Chondrocyte (in vitro differentiated cells): ENCODE data around the gene KCNH2. TPM values are rescaled to one million over a fixed set of nuclear protein-coding genes. Genes with fewer than 3 reads are reported as not detected.

Experiments
- DNase-seq: peaks from one replicate; pipeline ENCODE4 v3.0.0; 2021; ENCODE audit warnings: mixed read lengths, low spot score
- H3K27ac Mint-ChIP-seq: one replicate; pipeline ENCODE4 v1.8.0; 2021; ENCODE audit warnings: mild to moderate bottlenecking, moderate library complexity, mixed read lengths; ENCODE audit not compliant: unreplicated experiment
- H3K27me3 Mint-ChIP-seq: 2 replicates; pipeline ENCODE4 v1.8.0; 2021; ENCODE audit warnings: low read depth, mixed read lengths
- H3K36me3 Mint-ChIP-seq: 2 replicates; pipeline ENCODE4 v1.8.0; 2021; ENCODE audit warnings: low read depth, mixed read lengths
- H3K4me1 Mint-ChIP-seq: 2 replicates; pipeline ENCODE4 v1.8.0; 2021; ENCODE audit warnings: low read depth, mild to moderate bottlenecking, mixed read lengths
- H3K4me3 Mint-ChIP-seq: one replicate; pipeline ENCODE4 v1.8.0; 2021; ENCODE audit warnings: mild to moderate bottlenecking, moderate library complexity, mixed read lengths; ENCODE audit not compliant: unreplicated experiment
- H3K9me3 Mint-ChIP-seq: 2 replicates; pipeline ENCODE4 v1.8.0; 2021; ENCODE audit warnings: low read depth, mixed read lengths
- total RNA-seq: library from RNA; stranded (reverse); gene quantifications from 3 replicates; pipeline ENCODE4 v1.2.1, GENCODE V29; 2021
- TF ChIP-seq, protein P1 (sequence below): fragments of 200-600 bp; sonication (generic); IDR thresholded peaks from 2 replicates; pipeline ENCODE4 v1.5.0; 2021; ENCODE audit warnings: antibody characterized with exemption, mild to moderate bottlenecking, moderate library complexity

The KCNH2 gene
- total RNA-seq, 1 donor from 2014 or later, result 0.30 TPM

- Mint-ChIP-seq H3K36me3 (no peaks in the 10 kb centered on the region), H3K9me3 (no peaks in the 10 kb centered on the region)
Observed at GRCh38 chr7:150943453-150943814, 34.7 kb downstream of the KCNH2 start.

GRCh38 chr7:150942591-150943452 is 35.3 kb downstream of the KCNH2 start:
- no peak overlapping the region for H3K27ac Mint-ChIP-seq

More at GRCh38 chr7:150943453-150943814, 34.7 kb downstream of the KCNH2 start:
- TF ChIP-seq, protein P1, sequence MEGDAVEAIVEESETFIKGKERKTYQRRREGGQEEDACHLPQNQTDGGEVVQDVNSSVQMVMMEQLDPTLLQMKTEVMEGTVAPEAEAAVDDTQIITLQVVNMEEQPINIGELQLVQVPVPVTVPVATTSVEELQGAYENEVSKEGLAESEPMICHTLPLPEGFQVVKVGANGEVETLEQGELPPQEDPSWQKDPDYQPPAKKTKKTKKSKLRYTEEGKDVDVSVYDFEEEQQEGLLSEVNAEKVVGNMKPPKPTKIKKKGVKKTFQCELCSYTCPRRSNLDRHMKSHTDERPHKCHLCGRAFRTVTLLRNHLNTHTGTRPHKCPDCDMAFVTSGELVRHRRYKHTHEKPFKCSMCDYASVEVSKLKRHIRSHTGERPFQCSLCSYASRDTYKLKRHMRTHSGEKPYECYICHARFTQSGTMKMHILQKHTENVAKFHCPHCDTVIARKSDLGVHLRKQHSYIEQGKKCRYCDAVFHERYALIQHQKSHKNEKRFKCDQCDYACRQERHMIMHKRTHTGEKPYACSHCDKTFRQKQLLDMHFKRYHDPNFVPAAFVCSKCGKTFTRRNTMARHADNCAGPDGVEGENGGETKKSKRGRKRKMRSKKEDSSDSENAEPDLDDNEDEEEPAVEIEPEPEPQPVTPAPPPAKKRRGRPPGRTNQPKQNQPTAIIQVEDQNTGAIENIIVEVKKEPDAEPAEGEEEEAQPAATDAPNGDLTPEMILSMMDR, result no peak
- Mint-ChIP-seq H3K4me1 (peaks cover under 1% of the 10 kb centered on the region), H3K27me3 (peaks cover 7% of the 10 kb centered on the region), H3K27ac (no peak overlapping the region), H3K4me3 (no peak overlapping the region)
- DNase-seq, result no peak

DNA sequence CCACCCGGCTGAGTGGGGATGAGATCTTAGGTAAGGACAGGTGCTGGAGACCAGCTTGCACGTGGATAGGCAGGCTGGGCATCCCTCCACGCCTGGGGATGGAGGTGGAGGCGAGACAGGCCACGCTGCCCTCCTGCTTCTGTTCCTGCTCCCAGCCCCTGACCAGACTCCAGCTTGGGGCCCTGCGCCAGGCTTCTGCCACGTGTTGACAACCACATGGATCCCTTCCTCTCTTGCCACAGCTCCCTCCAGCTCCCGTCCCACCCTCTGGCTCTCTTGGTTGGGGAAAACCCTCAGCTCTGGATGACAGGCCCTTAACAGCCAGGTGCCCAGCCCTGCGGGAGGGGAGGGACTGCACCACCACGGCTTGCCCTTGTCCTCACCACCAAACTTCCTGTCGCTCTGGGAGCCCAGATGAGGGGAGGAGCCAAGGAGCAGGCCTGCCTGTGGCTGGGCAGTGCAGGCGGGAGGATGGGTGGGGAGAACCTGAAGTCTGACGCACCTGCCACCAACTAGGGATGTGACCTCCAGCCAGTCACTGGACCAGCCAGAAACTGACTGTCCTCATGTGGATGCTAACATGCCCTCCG is 36.0 kb downstream of the KCNH2 start:
- H3K27me3 Mint-ChIP-seq, result peaks cover 9% of the 10 kb centered on the region
- no peaks in the 10 kb centered on the region for H3K9me3 Mint-ChIP-seq
- peak; percentile 89 for DNase-seq
- H3K27ac Mint-ChIP-seq, result no peak overlapping the region
- no peaks in the 10 kb centered on the region for H3K36me3 Mint-ChIP-seq
- H3K4me3 Mint-ChIP-seq, result no peak overlapping the region
- peaks cover 9% of the 10 kb centered on the region for H3K4me1 Mint-ChIP-seq
- TF ChIP-seq, protein P1, result no peak

More at GRCh38 chr7:150942591-150943452, 35.3 kb downstream of the KCNH2 start:
- H3K9me3 Mint-ChIP-seq, result no peaks in the 10 kb centered on the region
- peaks cover 9% of the 10 kb centered on the region for H3K27me3 Mint-ChIP-seq
- DNase-seq, result peak; percentile 59
- no peaks in the 10 kb centered on the region for H3K36me3 Mint-ChIP-seq
- no peak overlapping the region for H3K4me3 Mint-ChIP-seq
- TF ChIP-seq, protein P1, result no peak
- H3K4me1 Mint-ChIP-seq, result peaks cover 6% of the 10 kb centered on the region

DNA sequence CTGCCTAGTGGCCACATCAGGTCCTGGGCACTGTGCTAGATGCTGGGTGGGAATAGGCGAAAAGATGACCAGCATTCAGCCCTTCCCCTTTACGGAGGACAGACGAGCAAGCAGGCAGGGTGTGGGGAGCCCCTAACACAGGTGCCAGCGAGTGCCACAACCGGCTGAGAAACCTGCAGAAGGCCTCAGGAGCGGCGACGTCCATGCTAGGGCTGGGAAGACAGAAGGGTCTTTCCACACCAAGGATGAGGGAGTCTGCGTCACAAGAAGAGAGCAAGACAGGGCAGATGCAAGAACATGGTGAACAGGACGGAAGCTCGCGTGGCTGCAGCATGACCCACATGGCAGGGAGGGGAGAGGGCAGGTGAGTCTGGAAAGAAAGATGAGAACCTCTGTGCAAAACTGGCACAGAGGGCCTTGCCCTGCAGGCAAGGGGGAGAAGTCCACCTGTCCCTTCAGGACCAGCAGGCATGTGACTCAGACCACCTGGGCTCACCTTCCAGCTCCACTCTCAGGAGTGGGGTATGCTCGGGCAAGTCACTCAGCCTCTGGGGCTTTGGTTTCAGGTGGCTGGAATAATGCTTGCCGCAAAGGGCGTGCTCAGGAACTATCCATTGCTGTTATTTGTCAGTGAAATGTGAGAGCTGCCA is 36.6 kb downstream of the KCNH2 start:
- peak; percentile 43 for DNase-seq
- Mint-ChIP-seq H3K27ac (no peak overlapping the region), H3K36me3 (no peaks in the 10 kb centered on the region), H3K27me3 (peaks cover 11% of the 10 kb centered on the region), H3K4me3 (no peak overlapping the region), H3K9me3 (no peaks in the 10 kb centered on the region), H3K4me1 (peaks cover 9% of the 10 kb centered on the region)
- TF ChIP-seq, protein P1, result no peak

DNA sequence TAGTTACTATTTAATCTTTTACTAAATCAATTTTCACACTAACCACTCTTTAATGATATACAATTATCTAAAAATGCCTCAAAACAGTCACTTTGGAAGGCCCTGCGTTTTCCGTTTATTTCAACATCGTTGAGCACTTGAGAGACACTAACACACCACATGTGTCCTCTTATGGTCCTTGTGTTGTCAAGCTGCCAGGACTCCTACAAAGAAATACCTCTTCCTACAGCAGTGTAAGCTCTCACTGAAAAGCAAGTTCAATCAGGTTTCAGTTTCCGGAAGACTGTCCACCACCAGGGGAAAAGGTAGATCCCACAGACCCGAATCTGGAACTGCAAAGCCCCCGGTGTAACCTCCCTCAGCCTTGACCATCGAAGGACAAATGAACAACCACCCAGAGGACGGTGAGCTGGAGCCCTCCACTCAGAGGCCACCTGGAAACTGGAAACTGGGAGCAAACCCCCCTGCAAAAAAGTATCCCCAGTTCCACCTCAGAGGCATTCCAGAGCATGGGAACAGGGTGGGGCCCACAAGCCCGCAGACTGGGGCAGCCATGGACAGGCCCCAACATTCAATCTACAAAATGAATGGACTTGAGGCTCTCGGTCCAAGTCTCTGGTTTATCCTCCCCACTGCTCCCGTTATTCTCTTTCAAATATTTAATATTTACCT is 37.6 kb downstream of the KCNH2 start:
- TF ChIP-seq, protein P1, result no peak
- Mint-ChIP-seq H3K36me3 (no peaks in the 10 kb centered on the region), H3K9me3 (no peaks in the 10 kb centered on the region), H3K4me3 (no peak overlapping the region), H3K4me1 (peaks cover 9% of the 10 kb centered on the region), H3K27me3 (peaks cover 16% of the 10 kb centered on the region), H3K27ac (no peak overlapping the region)
- DNase-seq, result no peak
